Measurements from ENCODE around the gene ADGRF3. TPM values are rescaled to one million over a fixed set of nuclear protein-coding genes. Genes with fewer than 3 reads are reported as not detected.
"Not testable (repeated sequence)": the region's sequence is repeated elsewhere in the genome, so short reads cannot be mapped to it uniquely, and the experiment has no call there.

ADGRF3 gene
- total RNA-seq, 1 donor from 2014 or later = 3.4 TPM

- peak overlapping the region; percentile 96 for H3K4me3 Mint-ChIP-seq
- peaks cover 7% of the 10 kb centered on the region for H3K36me3 Mint-ChIP-seq (ENCODE audit: low read depth)
- intact Hi-C loops (cut with micrococcal nuclease) = loop anchor here (5.0 to 10.0 kb wide), 3 partner anchors 50 to 468 kb away; partner anchors contain the start of gene ASXL2
- H3K4me1 Mint-ChIP-seq = peaks cover 23% of the 10 kb centered on the region
- no peaks in the 10 kb centered on the region for H3K9me3 Mint-ChIP-seq
- no peaks in the 10 kb centered on the region for H3K27me3 Mint-ChIP-seq
- peak overlapping the region; percentile 96 for H3K27ac Mint-ChIP-seq
- no peak for DNase-seq
Observed at GRCh38 chr2:26345283-26345544, 1.4 kb downstream of the ADGRF3 start.

- intact Hi-C loops (cut with micrococcal nuclease) = loop anchor here (5.0 to 10.0 kb wide), 3 partner anchors 50 to 467 kb away; partner anchors contain the start of gene ASXL2
- H3K27ac Mint-ChIP-seq = peak overlapping the region; percentile 96
- DNase-seq = peak; percentile 64
- H3K36me3 Mint-ChIP-seq (ENCODE audit: low read depth) = peaks cover 9% of the 10 kb centered on the region
- no peaks in the 10 kb centered on the region for H3K9me3 Mint-ChIP-seq
- peak overlapping the region; percentile 96 for H3K4me3 Mint-ChIP-seq
- no peaks in the 10 kb centered on the region for H3K27me3 Mint-ChIP-seq
- peaks cover 23% of the 10 kb centered on the region for H3K4me1 Mint-ChIP-seq
Observed at GRCh38 chr2:26344581-26345282, 1.9 kb downstream of the ADGRF3 start.

DNA sequence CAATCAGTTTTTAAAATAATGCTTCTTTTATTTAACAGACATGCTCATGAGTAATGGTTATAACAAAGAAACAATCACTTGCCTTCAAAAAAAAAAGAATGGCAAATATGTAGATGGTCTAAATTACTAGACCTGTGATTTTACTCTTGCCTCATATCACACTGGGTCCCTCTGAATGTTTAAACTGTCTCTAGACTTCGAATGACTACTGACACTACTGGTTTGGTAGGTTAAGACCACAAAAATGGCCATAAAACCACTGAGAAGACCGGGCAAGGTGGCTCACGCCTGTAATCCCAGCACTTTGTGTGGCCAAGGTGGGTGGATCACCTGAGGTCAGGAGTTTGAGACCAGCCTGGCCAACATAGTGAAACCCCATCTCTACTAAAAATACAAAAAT, 5.8 kb downstream of the ADGRF3 start:
- intact Hi-C loops (cut with micrococcal nuclease) = loop anchor here (10.0 kb wide), 1 partner anchor 54 kb away; no protein-coding TSS in a partner anchor
- peaks cover 16% of the 10 kb centered on the region for H3K4me1 Mint-ChIP-seq
- H3K9me3 Mint-ChIP-seq = no peaks in the 10 kb centered on the region
- DNase-seq = no peak
- no peak overlapping the region for H3K27ac Mint-ChIP-seq
- H3K27me3 Mint-ChIP-seq = no peaks in the 10 kb centered on the region
- H3K4me3 Mint-ChIP-seq = no peak overlapping the region
- peaks cover 2% of the 10 kb centered on the region for H3K36me3 Mint-ChIP-seq (ENCODE audit: low read depth)

GRCh38 chr2:26337298-26337697, 9.3 kb downstream of the ADGRF3 start:
- Mint-ChIP-seq H3K36me3 (ENCODE audit: low read depth) (peaks cover 2% of the 10 kb centered on the region), H3K9me3 (no peaks in the 10 kb centered on the region), H3K4me3 (no peak overlapping the region), H3K4me1 (peaks cover 13% of the 10 kb centered on the region), H3K27me3 (no peaks in the 10 kb centered on the region), H3K27ac (no peak overlapping the region)
- no peak for DNase-seq
- intact Hi-C loops (cut with micrococcal nuclease) = no loop called here

DNA sequence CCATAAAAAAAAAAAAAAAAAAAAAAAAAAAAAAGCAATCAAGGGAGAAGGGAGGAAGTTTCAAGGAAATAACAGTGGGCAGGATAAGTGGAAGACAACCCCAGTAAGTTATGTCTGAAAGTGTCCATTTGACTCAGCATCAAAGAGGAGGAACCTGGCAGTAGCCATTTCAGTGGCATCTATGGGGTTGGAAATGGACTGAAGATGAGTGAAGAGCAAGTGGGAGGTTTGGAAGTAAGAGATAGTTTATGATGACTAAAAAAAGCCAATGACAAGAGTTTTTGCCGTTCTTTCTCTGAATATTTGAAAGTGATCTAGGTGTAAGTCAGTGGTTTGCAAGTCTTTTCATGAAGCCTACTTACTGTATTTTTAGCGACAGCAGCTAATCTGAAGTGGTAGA, 9.9 kb downstream of the ADGRF3 start:
- Mint-ChIP-seq H3K4me3 (no peak overlapping the region), H3K27me3 (no peaks in the 10 kb centered on the region), H3K27ac (no peak overlapping the region), H3K9me3 (no peaks in the 10 kb centered on the region), H3K4me1 (peaks cover 13% of the 10 kb centered on the region), H3K36me3 (ENCODE audit: low read depth) (peaks cover 2% of the 10 kb centered on the region)
- no peak for DNase-seq
- intact Hi-C loops (cut with micrococcal nuclease) = no loop called here

GRCh38 chr2:26335231-26335630, 11.4 kb downstream of the ADGRF3 start:
- intact Hi-C loops (cut with micrococcal nuclease) = no loop called here
- Mint-ChIP-seq H3K27me3 (no peaks in the 10 kb centered on the region), H3K4me3 (no peak overlapping the region), H3K4me1 (peaks cover 12% of the 10 kb centered on the region), H3K9me3 (no peaks in the 10 kb centered on the region), H3K36me3 (ENCODE audit: low read depth) (peaks cover 2% of the 10 kb centered on the region), H3K27ac (no peak overlapping the region)
- DNase-seq = no peak

GRCh38 chr2:26333293-26333692, 13.3 kb downstream of the ADGRF3 start:
- no peak for DNase-seq
- Mint-ChIP-seq H3K27me3 (peaks cover 2% of the 10 kb centered on the region), H3K9me3 (no peaks in the 10 kb centered on the region), H3K4me3 (no peak overlapping the region), H3K4me1 (peaks cover 18% of the 10 kb centered on the region), H3K27ac (no peak overlapping the region), H3K36me3 (ENCODE audit: low read depth) (no peaks in the 10 kb centered on the region)
- intact Hi-C loops (cut with micrococcal nuclease) = loop anchor here (5.0 kb wide), 1 partner anchor 161 kb away; the partner anchor contains the start of gene GAREM2

GRCh38 chr2:26331321-26331720, 15.3 kb downstream of the ADGRF3 start:
- Mint-ChIP-seq H3K4me1 (peaks cover 20% of the 10 kb centered on the region), H3K27ac (peak overlapping the region; percentile 25)
- not testable (repeated sequence) for DNase-seq; H3K4me3 Mint-ChIP-seq; H3K36me3 Mint-ChIP-seq (ENCODE audit: low read depth); H3K27me3 Mint-ChIP-seq; H3K9me3 Mint-ChIP-seq
- intact Hi-C loops (cut with micrococcal nuclease) = loop anchor here (5.0 kb wide), 1 partner anchor 159 kb away; the partner anchor contains the start of gene GAREM2

- no peaks in the 10 kb centered on the region for H3K9me3 Mint-ChIP-seq
- H3K27ac Mint-ChIP-seq = no peak overlapping the region
- H3K4me1 Mint-ChIP-seq = peaks cover 18% of the 10 kb centered on the region
- H3K27me3 Mint-ChIP-seq = peaks cover 2% of the 10 kb centered on the region
- intact Hi-C loops (cut with micrococcal nuclease) = loop anchor here (1.0 to 5.0 kb wide), 2 partner anchors 85 to 158 kb away; partner anchors contain the start of gene GAREM2
- H3K4me3 Mint-ChIP-seq = no peak overlapping the region
- no peaks in the 10 kb centered on the region for H3K36me3 Mint-ChIP-seq (ENCODE audit: low read depth)
- no peak for DNase-seq
Observed at GRCh38 chr2:26330604-26331003, 16.0 kb downstream of the ADGRF3 start.

DNA sequence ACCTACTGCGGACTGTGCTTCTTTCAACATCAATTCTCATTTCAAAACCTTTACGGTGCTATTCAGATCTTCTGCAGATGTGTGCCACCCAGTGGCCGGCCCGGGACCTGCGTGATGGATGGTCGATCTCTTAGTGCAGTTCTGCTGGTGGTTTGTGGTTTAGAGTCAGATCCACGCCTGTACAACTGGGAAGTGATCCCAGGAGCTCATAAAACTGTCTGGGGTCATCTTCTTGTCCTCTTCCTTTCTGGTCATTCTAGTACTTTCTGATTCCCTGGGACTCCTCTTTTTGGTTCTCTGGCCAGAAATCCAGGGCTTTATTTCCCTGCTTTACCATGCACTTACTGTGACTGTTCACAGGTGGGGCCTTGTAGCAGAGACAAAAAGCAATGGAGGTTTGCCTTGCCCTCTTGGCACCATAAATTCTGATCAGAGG, 16.5 kb downstream of the ADGRF3 start:
- intact Hi-C loops (cut with micrococcal nuclease) = loop anchor here (1.0 to 5.0 kb wide), 2 partner anchors 85 to 158 kb away; partner anchors contain the start of gene GAREM2
- H3K4me3 Mint-ChIP-seq = no peak overlapping the region
- DNase-seq = peak; percentile 95
- peaks cover 18% of the 10 kb centered on the region for H3K4me1 Mint-ChIP-seq
- peaks cover 2% of the 10 kb centered on the region for H3K27me3 Mint-ChIP-seq
- H3K9me3 Mint-ChIP-seq = no peaks in the 10 kb centered on the region
- H3K36me3 Mint-ChIP-seq (ENCODE audit: low read depth) = no peaks in the 10 kb centered on the region
- H3K27ac Mint-ChIP-seq = peak overlapping the region; percentile 36

GRCh38 chr2:26329083-26329482, 17.5 kb downstream of the ADGRF3 start:
- H3K4me1 Mint-ChIP-seq = peaks cover 18% of the 10 kb centered on the region

DNA sequence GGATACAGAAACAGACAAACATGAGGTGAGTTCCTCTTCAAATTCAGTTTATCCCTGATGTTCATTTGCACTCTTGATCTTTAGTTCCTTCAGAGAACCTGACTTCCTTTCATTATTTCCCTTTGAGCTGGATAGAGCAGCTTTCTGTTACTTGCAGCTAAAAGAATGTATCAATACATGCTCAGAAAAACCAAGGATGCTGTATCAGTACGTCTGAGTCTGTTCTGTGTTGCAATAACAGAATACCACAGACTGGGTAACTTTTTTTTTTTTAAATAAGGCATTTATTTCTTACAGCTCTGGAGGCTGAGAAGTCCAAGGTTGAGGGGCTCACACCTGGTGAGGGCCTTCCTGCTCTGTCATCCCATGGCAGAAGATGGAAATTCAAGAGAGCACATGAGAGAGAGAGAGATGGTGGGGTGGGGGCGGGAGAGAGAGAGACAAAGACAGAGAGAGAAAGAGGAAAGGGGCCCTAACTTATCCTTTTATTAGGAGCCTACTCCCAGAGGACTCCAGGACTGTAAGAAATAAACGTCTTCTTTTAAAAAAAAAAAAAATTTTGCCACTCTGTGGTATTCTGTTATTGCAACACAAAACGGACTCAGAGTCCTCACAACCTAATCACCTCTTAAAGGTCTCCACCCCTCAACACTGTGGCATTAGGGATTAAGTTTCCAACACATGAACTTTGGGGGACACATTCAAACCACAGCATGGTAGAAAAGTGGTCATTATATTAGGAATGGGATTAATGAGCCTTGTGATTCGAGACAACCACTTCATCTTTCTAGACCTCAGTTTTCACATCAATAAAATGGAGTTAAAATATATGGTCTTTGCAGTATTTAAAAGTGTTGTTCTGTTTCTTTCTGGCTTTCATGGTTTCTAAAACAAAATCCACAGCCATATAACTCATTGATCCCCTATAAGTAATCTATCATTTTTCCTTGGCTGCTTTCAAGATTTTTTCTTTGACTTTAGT, 19.0 kb downstream of the ADGRF3 start:
- Mint-ChIP-seq H3K27ac (no peak overlapping the region), H3K4me3 (no peak overlapping the region), H3K27me3 (peaks cover 2% of the 10 kb centered on the region), H3K4me1 (peaks cover 16% of the 10 kb centered on the region), H3K9me3 (no peaks in the 10 kb centered on the region), H3K36me3 (ENCODE audit: low read depth) (no peaks in the 10 kb centered on the region)
- intact Hi-C loops (cut with micrococcal nuclease) = no loop called here
- DNase-seq = no peak

More at GRCh38 chr2:26329083-26329482, 17.5 kb downstream of the ADGRF3 start:
- intact Hi-C loops (cut with micrococcal nuclease); H3K36me3 Mint-ChIP-seq (ENCODE audit: low read depth); H3K27ac Mint-ChIP-seq; H3K4me3 Mint-ChIP-seq; H3K9me3 Mint-ChIP-seq; H3K27me3 Mint-ChIP-seq; DNase-seq: not testable (repeated sequence)

DNA sequence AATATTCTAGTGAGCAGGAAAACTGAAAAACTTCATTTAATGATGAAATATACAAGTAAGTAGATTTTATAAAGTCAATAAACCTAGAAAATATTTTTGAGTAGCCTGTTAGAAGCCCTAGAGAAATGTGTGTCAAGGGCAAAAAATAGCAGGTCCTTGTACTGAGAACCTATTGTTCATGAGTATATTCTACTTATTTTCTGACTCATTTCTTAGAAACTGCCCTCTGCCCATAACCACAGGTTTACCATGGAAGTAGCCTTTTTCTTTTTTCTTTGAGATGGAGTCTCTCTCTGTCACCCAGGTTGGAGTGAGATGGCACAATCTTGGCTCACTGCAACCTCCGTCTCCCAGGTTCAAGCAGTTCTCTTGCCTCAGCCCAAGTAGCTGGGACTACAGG, 20.1 kb downstream of the ADGRF3 start:
- H3K27ac Mint-ChIP-seq = no peak overlapping the region
- DNase-seq = no peak

GRCh38 chr2:26325851-26326250, 20.7 kb downstream of the ADGRF3 start:
- peaks cover 16% of the 10 kb centered on the region for H3K4me1 Mint-ChIP-seq
- DNase-seq = no peak
- no peaks in the 10 kb centered on the region for H3K36me3 Mint-ChIP-seq (ENCODE audit: low read depth)
- intact Hi-C loops (cut with micrococcal nuclease) = no loop called here
- no peak overlapping the region for H3K27ac Mint-ChIP-seq
- H3K4me3 Mint-ChIP-seq = no peak overlapping the region
- H3K27me3 Mint-ChIP-seq = peaks cover 2% of the 10 kb centered on the region
- H3K9me3 Mint-ChIP-seq = no peaks in the 10 kb centered on the region

More for the DNA sequence above, 20.1 kb downstream of the ADGRF3 start:
- no peaks in the 10 kb centered on the region for H3K36me3 Mint-ChIP-seq (ENCODE audit: low read depth)
- H3K9me3 Mint-ChIP-seq = no peaks in the 10 kb centered on the region
- H3K27me3 Mint-ChIP-seq = peaks cover 2% of the 10 kb centered on the region
- peaks cover 16% of the 10 kb centered on the region for H3K4me1 Mint-ChIP-seq
- no peak overlapping the region for H3K4me3 Mint-ChIP-seq
- intact Hi-C loops (cut with micrococcal nuclease) = no loop called here
